SK-N-SH (cell line): Measurements from ENCODE around the gene PAEP. TPM values are rescaled to one million over a fixed set of nuclear protein-coding genes. Genes with fewer than 3 reads are reported as not detected.
A peak's percentile ranks its signal among the peaks of the same experiment; 100 is the strongest.

Experiments
- CTCF ChIA-PET: fragments of 300-600, 350-600 bp; formaldehyde crosslinking; extraction: SDS; loops from one replicate; lab custom pipeline; 2021; lab: Yijun Ruan, JAX
- POLR2A ChIA-PET: fragments of 350-600 bp; sonication (Branson Sonifier 250); formaldehyde crosslinking; extraction: SDS; loops from one replicate; lab custom pipeline; 2020; ENCODE audit warnings: antibody characterized with exemption, inconsistent platforms; lab: Yijun Ruan, JAX
- DNase-seq: peaks from one replicate; pipeline ENCODE4 v3.0.0; 2012
- H2AFZ ChIP-seq: fragments of 200-600 bp; sonication (generic); 2 replicates; pipeline ENCODE4 v1.8.1; 2016; ENCODE audit warnings: antibody characterized with exemption, mild to moderate bottlenecking, low read depth
- H3F3A ChIP-seq: fragments of 200-600 bp; sonication (generic); replicated peaks from 2 replicates; pipeline ENCODE3; 2016; ENCODE audit warnings: antibody characterized with exemption, mild to moderate bottlenecking; ENCODE audit not compliant: insufficient read depth
- H3K27ac ChIP-seq, 2 experiments: fragments of 200-500 bp in 1 of 2; fragments of 200-600 bp in 1 of 2; sonication (Bioruptor generic) in 1 of 2; sonication (generic), shearing (Covaris generic) in 1 of 2; 2 replicates each; pipeline versions ENCODE4 v1.5.1 to v1.6.1; 2014 to 2016; ENCODE audit warnings: low read depth in 2 of 2, inconsistent platforms in 1 of 2, low read length in 1 of 2, mild to moderate bottlenecking in 1 of 2, mixed read lengths in 1 of 2
- H3K27me3 ChIP-seq: fragments of 200-600 bp; sonication (generic), shearing (Covaris generic); 2 replicates; pipeline ENCODE4 v1.6.1; 2016; ENCODE audit warnings: mixed run types; ENCODE audit not compliant: insufficient read depth
- H3K36me3 ChIP-seq, 2 experiments: fragments of 200-500 bp in 1 of 2; fragments of 200-600 bp in 1 of 2; sonication (Bioruptor generic) in 1 of 2; sonication (generic) in 1 of 2; replicated peaks in 1 of 2; 2 replicates each; pipeline versions ENCODE3 to v1.5.1; 2014 to 2016; ENCODE audit warnings: low read length in 1 of 2, mild to moderate bottlenecking in 1 of 2; ENCODE audit not compliant: insufficient read depth in 2 of 2, control insufficient read depth in 1 of 2
- H3K4me1 ChIP-seq, 2 experiments: fragments of 200-500 bp in 1 of 2; fragments of 200-600 bp in 1 of 2; sonication (Bioruptor generic) in 1 of 2; sonication (generic), shearing (Covaris generic) in 1 of 2; 2 replicates each; pipeline versions ENCODE4 v1.5.1 to v1.6.1; 2014 to 2016; ENCODE audit warnings: low read depth in 1 of 2, low read length in 1 of 2, mixed run types in 1 of 2; ENCODE audit not compliant: insufficient read depth in 2 of 2, control insufficient read depth in 1 of 2
- H3K4me2 ChIP-seq: fragments of 200-600 bp; sonication (generic), shearing (Covaris generic); 2 replicates; pipeline ENCODE4 v1.6.1; 2017; ENCODE audit warnings: mixed run types
- H3K4me3 ChIP-seq, 2 experiments: fragments of 200-500 bp in 1 of 2; fragments of 200-600 bp in 1 of 2; sonication (Bioruptor generic) in 1 of 2; sonication (generic), shearing (Covaris generic) in 1 of 2; 2 replicates each; pipeline versions ENCODE4 v1.5.1 to v1.8.1; 2014 to 2016; ENCODE audit warnings: low read depth in 2 of 2, inconsistent platforms in 1 of 2, low read length in 1 of 2, mild to moderate bottlenecking in 1 of 2, mixed read lengths in 1 of 2, moderate library complexity in 1 of 2
- H3K79me2 ChIP-seq: fragments of 200-600 bp; sonication (generic); 2 replicates; pipeline ENCODE4 v1.8.1; 2017; ENCODE audit warnings: mild to moderate bottlenecking; ENCODE audit not compliant: insufficient read depth
- H3K9ac ChIP-seq: fragments of 200-600 bp; sonication (generic); 2 replicates; pipeline ENCODE4 v1.6.1; 2017; ENCODE audit warnings: mixed run types
- H3K9me2 ChIP-seq: fragments of 200-600 bp; sonication (generic); 2 replicates; pipeline ENCODE4 v1.6.1; 2017; ENCODE audit warnings: mixed run types
- H3K9me3 ChIP-seq: fragments of 200-600 bp; sonication (generic); 2 replicates; pipeline ENCODE4 v1.6.1; 2017; ENCODE audit warnings: mixed run types, mild to moderate bottlenecking, moderate library complexity
- H4K20me1 ChIP-seq: fragments of 200-600 bp; sonication (generic); 2 replicates; pipeline ENCODE4 v1.6.1; 2017; ENCODE audit warnings: mild to moderate bottlenecking, mixed run types; ENCODE audit not compliant: insufficient read depth
- CHD2 ChIP-seq: fragments of 150-350 bp; IDR thresholded peaks from 2 replicates; pipeline ENCODE4 v1.6.1; 2018; ENCODE audit warnings: low read length; ENCODE audit not compliant: partially characterized antibody
- ELF1 ChIP-seq: IDR thresholded peaks from 2 replicates; pipeline ENCODE4 v1.4.0; 2012
- EP300 ChIP-seq, 2 experiments: IDR thresholded peaks; 2 replicates each; pipeline versions ENCODE4 v1.4.0 to v1.6.1; 2012; ENCODE audit warnings: borderline replicate concordance in 1 of 2, low read depth in 1 of 2, low read length in 1 of 2
- FOSL2 ChIP-seq: IDR thresholded peaks from 2 replicates; pipeline ENCODE4 v1.4.0; 2012; ENCODE audit warnings: low read depth, mild to moderate bottlenecking, moderate library complexity, borderline replicate concordance
- FOXJ3 ChIP-seq: sonication (generic); formaldehyde crosslinking; IDR thresholded peaks from 2 replicates; pipeline ENCODE4 v1.5.1; 2020; ENCODE audit warnings: mild to moderate bottlenecking, missing genetic modification reagents
- GATA2 ChIP-seq: sonication (generic); formaldehyde crosslinking; IDR thresholded peaks from 2 replicates; pipeline ENCODE4 v1.5.0; 2020; ENCODE audit warnings: mild to moderate bottlenecking, missing genetic modification reagents
- MXI1 ChIP-seq: IDR thresholded peaks from 2 replicates; pipeline ENCODE4 v1.6.1; 2012; ENCODE audit warnings: mild to moderate bottlenecking, low read depth, low read length, improper control_type of control experiment
- NFIC ChIP-seq: IDR thresholded peaks from 2 replicates; pipeline ENCODE4 v1.4.0; 2012; ENCODE audit warnings: borderline replicate concordance
- NRF1 ChIP-seq: IDR thresholded peaks from 2 replicates; pipeline ENCODE4 v1.6.1; 2012; ENCODE audit warnings: low read depth, mild to moderate bottlenecking, low read length
- POLR2AphosphoS5 ChIP-seq: IDR thresholded peaks from 2 replicates; pipeline ENCODE4 v1.6.1; 2012; ENCODE audit warnings: low read depth, low read length
- RAD21 ChIP-seq: IDR thresholded peaks from 2 replicates; pipeline ENCODE4 v1.6.1; 2012; ENCODE audit warnings: mild to moderate bottlenecking, low read length
- RXRA ChIP-seq: IDR thresholded peaks from 2 replicates; pipeline ENCODE4 v1.4.0; 2012; ENCODE audit warnings: low read depth, mild to moderate bottlenecking, borderline replicate concordance
- SIN3A ChIP-seq: IDR thresholded peaks from 2 replicates; pipeline ENCODE4 v1.6.1; 2012; ENCODE audit warnings: low read depth, mild to moderate bottlenecking, low read length, moderate library complexity, borderline replicate concordance
- SMC3 ChIP-seq: IDR thresholded peaks from 2 replicates; pipeline ENCODE4 v1.6.1; 2012; ENCODE audit warnings: low read depth, low read length, improper control_type of control experiment
- TEAD4 ChIP-seq: IDR thresholded peaks from 2 replicates; pipeline ENCODE4 v1.4.0; 2012; ENCODE audit warnings: mild to moderate bottlenecking, borderline replicate concordance; ENCODE audit not compliant: insufficient read depth
- WGBS: methylation state at CpG from one replicate; pipeline ENCODE4 v1.1.6; 2017; ENCODE audit warnings: low lambda C conversion rate; 5-methylcytosine and 5-hydroxymethylcytosine counted together
- polyA plus RNA-seq, 3 experiments: library from polyadenylated mRNA; depleted of rRNA; stranded (reverse); fragments of >200 nt; gene quantifications; 2 replicates each; pipeline ENCODE4 v1.2.3, GENCODE V29; 2012
- TF ChIP-seq, protein P1 (sequence below): fragments of 200-600 bp; sonication (generic); IDR thresholded peaks from 2 replicates; pipeline ENCODE4 v1.6.1; 2017; ENCODE audit warnings: antibody characterized with exemption, mild to moderate bottlenecking, moderate library complexity
- TF ChIP-seq, protein P2 (sequence below): fragments of 150-350 bp; IDR thresholded peaks from 2 replicates; pipeline ENCODE4 v1.6.1; 2016; ENCODE audit warnings: mild to moderate bottlenecking, low read depth, low read length
- TF ChIP-seq, protein P3 (sequence below): fragments of 150-350 bp; IDR thresholded peaks from 2 replicates; pipeline ENCODE4 v1.6.1; 2017; ENCODE audit warnings: antibody characterized with exemption, low read length, low read depth, borderline replicate concordance
- TF ChIP-seq, protein P4 (sequence below): IDR thresholded peaks from 2 replicates; pipeline ENCODE4 v1.4.0; 2012; ENCODE audit warnings: low read depth, borderline replicate concordance

The PAEP gene
- polyA plus RNA-seq, 1 of the 3 experiments (the other 2 are of a cell fraction): 0.08 TPM

DNA sequence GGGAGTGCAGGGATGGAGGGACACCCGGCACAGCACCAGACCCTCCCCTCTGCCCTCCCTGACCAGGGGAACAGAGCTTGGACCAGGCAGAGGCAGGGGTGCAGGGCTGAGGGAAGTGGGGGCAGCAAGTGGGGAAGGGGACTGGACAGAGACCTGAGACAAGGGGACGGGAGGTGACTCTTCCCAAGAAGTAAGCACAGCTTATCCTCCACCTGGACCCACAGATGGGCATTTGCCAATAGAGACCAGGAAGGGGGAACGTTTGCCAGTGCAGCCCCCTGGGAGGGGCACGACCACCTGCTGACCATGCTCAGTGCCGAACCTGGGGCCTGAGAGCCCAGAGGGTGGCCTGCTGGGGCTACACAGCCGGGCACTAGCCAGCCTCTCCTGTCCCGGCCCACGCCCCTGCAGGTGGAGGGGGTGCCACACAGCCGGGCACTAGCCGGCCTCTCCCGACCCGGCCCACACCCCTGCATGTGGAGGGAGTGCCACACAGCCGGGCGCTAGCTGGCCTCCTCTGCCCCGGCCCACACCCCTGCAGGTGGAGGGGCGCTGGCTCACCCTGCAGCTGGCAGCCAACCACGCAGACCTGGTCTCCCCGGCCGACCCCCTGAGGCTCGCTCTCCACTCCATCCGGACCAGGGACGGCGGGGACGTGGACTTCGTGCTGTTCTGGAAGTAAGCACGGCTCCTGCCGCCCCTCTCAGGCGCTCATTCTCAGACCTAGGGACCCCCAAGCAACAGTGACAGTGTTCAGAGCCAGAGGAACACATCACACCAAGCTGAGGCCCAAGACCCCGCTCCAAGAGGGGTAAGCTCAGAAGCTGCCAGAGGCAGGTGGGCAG is 53.5 kb downstream of the PAEP start:
- H3K4me1 ChIP-seq: peaks cover 0 to 9% of the 10 kb centered on the region in 2 experiments; a peak in 1 of 4 replicates

More for the DNA sequence above, 53.5 kb downstream of the PAEP start:
- no peak for TF ChIP-seq POLR2AphosphoS5
- no peak for TF ChIP-seq EP300 (IDR thresholded peaks at IDR 0.05; ENCODE audit: borderline replicate concordance in 1 of 2, low read depth in 1 of 2, low read length in 1 of 2)
- no peak for TF ChIP-seq NRF1
- no peak for TF ChIP-seq RXRA
- TF ChIP-seq GATA2 (CRISPR knock-in tag): no peak
- no peak for TF ChIP-seq FOSL2
- no peak for TF ChIP-seq RAD21
- no peak for TF ChIP-seq CHD2
- TF ChIP-seq, protein P1, sequence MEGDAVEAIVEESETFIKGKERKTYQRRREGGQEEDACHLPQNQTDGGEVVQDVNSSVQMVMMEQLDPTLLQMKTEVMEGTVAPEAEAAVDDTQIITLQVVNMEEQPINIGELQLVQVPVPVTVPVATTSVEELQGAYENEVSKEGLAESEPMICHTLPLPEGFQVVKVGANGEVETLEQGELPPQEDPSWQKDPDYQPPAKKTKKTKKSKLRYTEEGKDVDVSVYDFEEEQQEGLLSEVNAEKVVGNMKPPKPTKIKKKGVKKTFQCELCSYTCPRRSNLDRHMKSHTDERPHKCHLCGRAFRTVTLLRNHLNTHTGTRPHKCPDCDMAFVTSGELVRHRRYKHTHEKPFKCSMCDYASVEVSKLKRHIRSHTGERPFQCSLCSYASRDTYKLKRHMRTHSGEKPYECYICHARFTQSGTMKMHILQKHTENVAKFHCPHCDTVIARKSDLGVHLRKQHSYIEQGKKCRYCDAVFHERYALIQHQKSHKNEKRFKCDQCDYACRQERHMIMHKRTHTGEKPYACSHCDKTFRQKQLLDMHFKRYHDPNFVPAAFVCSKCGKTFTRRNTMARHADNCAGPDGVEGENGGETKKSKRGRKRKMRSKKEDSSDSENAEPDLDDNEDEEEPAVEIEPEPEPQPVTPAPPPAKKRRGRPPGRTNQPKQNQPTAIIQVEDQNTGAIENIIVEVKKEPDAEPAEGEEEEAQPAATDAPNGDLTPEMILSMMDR: no peak
- no peak for TF ChIP-seq SMC3
- no peak for TF ChIP-seq NFIC
- TF ChIP-seq ELF1: no peak
- TF ChIP-seq, protein P2, sequence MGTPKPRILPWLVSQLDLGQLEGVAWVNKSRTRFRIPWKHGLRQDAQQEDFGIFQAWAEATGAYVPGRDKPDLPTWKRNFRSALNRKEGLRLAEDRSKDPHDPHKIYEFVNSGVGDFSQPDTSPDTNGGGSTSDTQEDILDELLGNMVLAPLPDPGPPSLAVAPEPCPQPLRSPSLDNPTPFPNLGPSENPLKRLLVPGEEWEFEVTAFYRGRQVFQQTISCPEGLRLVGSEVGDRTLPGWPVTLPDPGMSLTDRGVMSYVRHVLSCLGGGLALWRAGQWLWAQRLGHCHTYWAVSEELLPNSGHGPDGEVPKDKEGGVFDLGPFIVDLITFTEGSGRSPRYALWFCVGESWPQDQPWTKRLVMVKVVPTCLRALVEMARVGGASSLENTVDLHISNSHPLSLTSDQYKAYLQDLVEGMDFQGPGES: no peak
- TF ChIP-seq FOXJ3 (CRISPR knock-in tag): no peak
- TF ChIP-seq MXI1: no peak
- no peak for TF ChIP-seq TEAD4
- TF ChIP-seq, protein P3, sequence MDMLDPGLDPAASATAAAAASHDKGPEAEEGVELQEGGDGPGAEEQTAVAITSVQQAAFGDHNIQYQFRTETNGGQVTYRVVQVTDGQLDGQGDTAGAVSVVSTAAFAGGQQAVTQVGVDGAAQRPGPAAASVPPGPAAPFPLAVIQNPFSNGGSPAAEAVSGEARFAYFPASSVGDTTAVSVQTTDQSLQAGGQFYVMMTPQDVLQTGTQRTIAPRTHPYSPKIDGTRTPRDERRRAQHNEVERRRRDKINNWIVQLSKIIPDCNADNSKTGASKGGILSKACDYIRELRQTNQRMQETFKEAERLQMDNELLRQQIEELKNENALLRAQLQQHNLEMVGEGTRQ: no peak
- no peak for TF ChIP-seq SIN3A
- TF ChIP-seq, protein P4, sequence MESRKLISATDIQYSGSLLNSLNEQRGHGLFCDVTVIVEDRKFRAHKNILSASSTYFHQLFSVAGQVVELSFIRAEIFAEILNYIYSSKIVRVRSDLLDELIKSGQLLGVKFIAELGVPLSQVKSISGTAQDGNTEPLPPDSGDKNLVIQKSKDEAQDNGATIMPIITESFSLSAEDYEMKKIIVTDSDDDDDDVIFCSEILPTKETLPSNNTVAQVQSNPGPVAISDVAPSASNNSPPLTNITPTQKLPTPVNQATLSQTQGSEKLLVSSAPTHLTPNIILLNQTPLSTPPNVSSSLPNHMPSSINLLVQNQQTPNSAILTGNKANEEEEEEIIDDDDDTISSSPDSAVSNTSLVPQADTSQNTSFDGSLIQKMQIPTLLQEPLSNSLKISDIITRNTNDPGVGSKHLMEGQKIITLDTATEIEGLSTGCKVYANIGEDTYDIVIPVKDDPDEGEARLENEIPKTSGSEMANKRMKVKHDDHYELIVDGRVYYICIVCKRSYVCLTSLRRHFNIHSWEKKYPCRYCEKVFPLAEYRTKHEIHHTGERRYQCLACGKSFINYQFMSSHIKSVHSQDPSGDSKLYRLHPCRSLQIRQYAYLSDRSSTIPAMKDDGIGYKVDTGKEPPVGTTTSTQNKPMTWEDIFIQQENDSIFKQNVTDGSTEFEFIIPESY: no peak
- TF ChIP-seq, all 33 proteins: peak for 0
- H3K9me2 ChIP-seq: no peaks in the 10 kb centered on the region
- H3K79me2 ChIP-seq: no peaks in the 10 kb centered on the region
- no peak overlapping the region for H2AFZ ChIP-seq
- CTCF ChIA-PET: interaction anchor here (0.6 to 4.6 kb wide), 6 partner anchors 8 to 171 kb away, joined by 3 to 44 read pairs (median 3); partner anchors contain the start of gene KCNT1
- H3K9me3 ChIP-seq: no peaks in the 10 kb centered on the region
- H3K27ac ChIP-seq: no peak overlapping the region
- H4K20me1 ChIP-seq: no peaks in the 10 kb centered on the region
- H3K4me2 ChIP-seq: no peak overlapping the region
- H3K36me3 ChIP-seq: no peaks in the 10 kb centered on the region
- DNase-seq: peak; percentile 38
- 71% methylated on average over 5 of the region's 29 CpGs for WGBS
- POLR2A ChIA-PET: no interaction called here
- H3F3A ChIP-seq: no peaks in the 10 kb centered on the region
- no peak overlapping the region for H3K9ac ChIP-seq
- no peak overlapping the region for H3K4me3 ChIP-seq
- no peaks in the 10 kb centered on the region for H3K27me3 ChIP-seq
